ENCODE results near the gene GALE. TPM values are rescaled to one million over a fixed set of nuclear protein-coding genes. Genes with fewer than 3 reads are reported as not detected.

GALE gene
- total RNA-seq, 1 experiment from 2014 or later = 112 TPM

GRCh38 chr1:23756676-23757075 lies 43.9 kb downstream of the GALE start:
- BruUV-seq (replicated peaks) = no TSS peak
- H3K4me3 Mint-ChIP-seq (ENCODE audit: unreplicated experiment) = no peak overlapping the region
- no peaks in the 10 kb centered on the region for H3K27me3 Mint-ChIP-seq (ENCODE audit: insufficient read depth, unreplicated experiment)
- CTCF ChIA-PET = interaction anchor here (0.7 to 0.8 kb wide), 2 partner anchors 15 to 131 kb away, joined by 3 read pairs; no protein-coding TSS in a partner anchor
- no peaks in the 10 kb centered on the region for H3K9me3 Mint-ChIP-seq (ENCODE audit: unreplicated experiment)
- peaks cover 99% of the 10 kb centered on the region for H3K36me3 Mint-ChIP-seq (ENCODE audit: insufficient read depth, unreplicated experiment)
- POLR2A ChIA-PET = interaction anchor here (0.7 to 3.8 kb wide), 2 partner anchors 12 to 22 kb away, joined by 3 to 19 read pairs; partner anchors contain the start of gene ELOA
- intact Hi-C loops (cut with micrococcal nuclease) = no loop called here
- H3K27ac Mint-ChIP-seq (ENCODE audit: low read depth, unreplicated experiment) = no peak overlapping the region
- H3K4me1 Mint-ChIP-seq (ENCODE audit: insufficient read depth, unreplicated experiment) = no peaks in the 10 kb centered on the region
- peak; percentile 45 for DNase-seq (ENCODE audit: unreplicated experiment)
- TF ChIP-seq CTCF (IDR thresholded peaks at IDR 0.05; ENCODE audit: unreplicated experiment) = no peak

GRCh38 chr1:23752909-23753308 lies 47.6 kb downstream of the GALE start:
- Mint-ChIP-seq H3K27me3 (ENCODE audit: insufficient read depth, unreplicated experiment) (no peaks in the 10 kb centered on the region), H3K4me3 (ENCODE audit: unreplicated experiment) (no peak overlapping the region), H3K9me3 (ENCODE audit: unreplicated experiment) (no peaks in the 10 kb centered on the region), H3K4me1 (ENCODE audit: insufficient read depth, unreplicated experiment) (peaks cover 3% of the 10 kb centered on the region), H3K27ac (ENCODE audit: low read depth, unreplicated experiment) (no peak overlapping the region), H3K36me3 (ENCODE audit: insufficient read depth, unreplicated experiment) (peaks cover 89% of the 10 kb centered on the region)
- no peak for TF ChIP-seq CTCF (IDR thresholded peaks at IDR 0.05; ENCODE audit: unreplicated experiment)
- BruUV-seq (replicated peaks) = no TSS peak
- intact Hi-C loops (cut with micrococcal nuclease) = no loop called here
- CTCF ChIA-PET = interaction anchor here (0.7 to 1.5 kb wide), 3 partner anchors 9 to 181 kb away, joined by 4 to 6 read pairs (median 5); partner anchors contain the start of gene ELOA
- POLR2A ChIA-PET = no interaction called here
- no peak for DNase-seq (ENCODE audit: unreplicated experiment)

GRCh38 chr1:23751815-23752200 lies 48.7 kb downstream of the GALE start:
- no peaks in the 10 kb centered on the region for H3K27me3 Mint-ChIP-seq (ENCODE audit: insufficient read depth, unreplicated experiment)
- POLR2A ChIA-PET = interaction anchor here (0.6 kb wide), 2 partner anchors 29 to 57 kb away, joined by 3 read pairs; no protein-coding TSS in a partner anchor
- peaks cover 82% of the 10 kb centered on the region for H3K36me3 Mint-ChIP-seq (ENCODE audit: insufficient read depth, unreplicated experiment)
- no peak overlapping the region for H3K4me3 Mint-ChIP-seq (ENCODE audit: unreplicated experiment)
- H3K9me3 Mint-ChIP-seq (ENCODE audit: unreplicated experiment) = no peaks in the 10 kb centered on the region
- no TSS peak for BruUV-seq (replicated peaks)
- DNase-seq (ENCODE audit: unreplicated experiment) = no peak
- H3K27ac Mint-ChIP-seq (ENCODE audit: low read depth, unreplicated experiment) = peak overlapping the region; percentile 24
- no peak for TF ChIP-seq CTCF (IDR thresholded peaks at IDR 0.05; ENCODE audit: unreplicated experiment)
- H3K4me1 Mint-ChIP-seq (ENCODE audit: insufficient read depth, unreplicated experiment) = peaks cover 14% of the 10 kb centered on the region
- intact Hi-C loops (cut with micrococcal nuclease) = no loop called here
- CTCF ChIA-PET = interaction anchor here (1.0 to 1.5 kb wide), 5 partner anchors 20 to 165 kb away, joined by 3 to 5 read pairs (median 4); no protein-coding TSS in a partner anchor

- H3K4me1 Mint-ChIP-seq (ENCODE audit: insufficient read depth, unreplicated experiment) = peaks cover 16% of the 10 kb centered on the region
- ChIA-PET CTCF (interaction anchor here (0.5 to 1.5 kb wide), 5 partner anchors 20 to 165 kb away, joined by 3 to 5 read pairs (median 4); no protein-coding TSS in a partner anchor), POLR2A (interaction anchor here (0.6 kb wide), 1 partner anchor 57 kb away, joined by 3 read pairs; no protein-coding TSS in a partner anchor)
- no peaks in the 10 kb centered on the region for H3K27me3 Mint-ChIP-seq (ENCODE audit: insufficient read depth, unreplicated experiment)
- intact Hi-C loops (cut with micrococcal nuclease) = no loop called here
- DNase-seq (ENCODE audit: unreplicated experiment) = peak; percentile 72
- peak; percentile 51 for TF ChIP-seq CTCF (IDR thresholded peaks at IDR 0.05; ENCODE audit: unreplicated experiment)
- peak overlapping the region; percentile 24 for H3K27ac Mint-ChIP-seq (ENCODE audit: low read depth, unreplicated experiment)
- BruUV-seq (replicated peaks) = TSS peak; percentile 44
- no peak overlapping the region for H3K4me3 Mint-ChIP-seq (ENCODE audit: unreplicated experiment)
- H3K9me3 Mint-ChIP-seq (ENCODE audit: unreplicated experiment) = no peaks in the 10 kb centered on the region
- H3K36me3 Mint-ChIP-seq (ENCODE audit: insufficient read depth, unreplicated experiment) = peaks cover 82% of the 10 kb centered on the region
These were observed 49.3 kb downstream of the GALE start for GRCh38 chr1:23751050-23751814.

Measured in MCF 10A (cell line).